Endometrium (tissue), 2 donors: ENCODE results near the gene ARMCX5.

Experiments used
- FAIRE-seq: peaks from 2 replicates; lab custom pipeline; 2012; peaks lifted over from hg19 to GRCh38; lab: Jason Lieb, UNC
- donor health status: control.
- donor health status: control.

ARMCX5 gene

DNA sequence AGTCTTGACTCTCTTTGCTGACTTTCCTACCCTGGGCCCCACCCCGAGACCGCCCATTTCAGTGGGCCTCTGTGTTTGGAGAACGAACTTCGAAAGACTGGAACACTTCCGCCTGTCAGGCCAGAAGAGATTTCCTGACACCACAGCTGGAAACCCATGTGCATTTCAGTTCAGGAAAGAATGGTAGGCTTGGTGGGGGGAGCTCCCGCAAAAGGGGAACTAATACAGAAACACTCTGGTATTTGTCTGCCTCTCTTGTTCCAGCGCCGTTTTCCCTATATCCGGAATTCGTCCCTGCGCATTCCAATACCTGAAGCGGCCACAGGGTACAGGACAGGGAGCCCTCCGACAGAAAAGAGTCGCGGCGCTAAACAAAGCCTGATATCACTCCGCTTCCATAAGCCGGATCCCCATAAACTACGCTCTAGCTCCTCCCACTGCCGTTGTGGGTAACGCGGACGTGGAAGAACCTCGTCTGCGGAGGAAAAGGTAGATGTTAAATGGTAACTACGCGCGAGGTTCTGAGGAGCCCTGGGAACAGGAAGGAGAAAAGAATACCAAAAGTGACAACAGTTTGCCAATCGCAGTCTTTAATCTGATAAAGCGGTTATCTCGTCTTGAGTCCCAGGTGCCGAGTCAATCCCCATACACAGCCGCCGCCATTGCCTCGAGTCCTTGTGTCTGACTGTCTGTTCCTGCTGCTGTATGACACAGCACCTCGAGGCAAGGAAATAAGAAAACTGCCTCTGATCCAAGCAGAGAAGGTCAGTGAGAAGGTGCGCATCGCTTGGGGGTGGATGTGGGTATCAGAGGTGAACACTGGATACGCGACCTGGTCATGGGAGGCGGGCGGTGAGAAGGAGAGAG is at the start of gene ARMCX5:
Gene ARMCX5 (plus strand): TSS at position 432 of the 867 bp plus-strand sequence. CDS start 2,627 bp downstream, outside the sequence.
- FAIRE-seq, result no peak

DNA sequence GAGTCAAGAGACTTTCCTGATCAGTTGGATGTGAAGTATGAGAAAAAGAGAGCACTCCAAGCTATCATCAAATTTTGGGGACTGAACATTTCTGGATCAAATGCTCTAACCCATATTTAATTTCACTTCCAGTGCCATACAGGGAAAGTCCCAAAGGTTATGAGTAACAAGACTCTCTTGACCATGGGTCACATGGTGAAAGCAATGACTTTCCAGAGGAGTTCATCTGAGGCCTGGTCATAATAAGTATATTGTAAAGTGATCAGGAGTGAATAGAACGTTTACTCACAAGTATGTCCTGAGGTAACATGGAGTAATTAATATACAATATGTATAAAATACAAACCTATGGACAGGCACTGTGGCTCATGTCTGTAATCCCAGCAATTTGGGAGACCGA is 40.7 kb upstream of the ARMCX5 start:
- FAIRE-seq, result no peak

DNA sequence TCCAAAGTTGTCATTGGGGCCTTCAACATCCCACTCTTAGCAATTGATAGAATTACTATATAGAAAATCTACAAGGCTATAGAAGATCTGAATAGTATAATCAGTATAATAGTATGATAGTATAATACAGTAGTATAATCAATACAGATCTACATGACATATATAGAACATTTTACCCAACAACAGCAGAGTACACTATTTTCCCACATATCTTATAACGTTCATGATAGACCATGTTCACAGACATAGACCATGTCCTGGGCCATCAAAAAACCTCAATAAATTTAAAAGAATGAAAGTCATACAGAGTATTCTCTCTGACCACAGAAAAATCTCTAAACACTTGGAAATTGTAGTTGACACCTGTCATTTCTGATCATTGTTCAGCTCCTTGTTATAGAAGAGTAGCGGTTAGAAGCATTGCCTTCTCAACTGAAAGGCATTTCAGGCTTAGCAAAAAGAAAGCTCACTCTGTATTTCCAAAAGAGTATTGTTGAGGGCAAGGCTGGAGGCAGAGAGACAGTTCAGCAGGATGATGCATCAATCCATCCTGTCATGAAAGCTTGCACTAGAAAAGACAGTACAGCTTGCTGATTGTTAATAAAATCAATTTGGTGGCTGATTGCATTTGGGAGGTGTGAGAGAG is 38.8 kb upstream of the ARMCX5 start:
- FAIRE-seq, result no peak

DNA sequence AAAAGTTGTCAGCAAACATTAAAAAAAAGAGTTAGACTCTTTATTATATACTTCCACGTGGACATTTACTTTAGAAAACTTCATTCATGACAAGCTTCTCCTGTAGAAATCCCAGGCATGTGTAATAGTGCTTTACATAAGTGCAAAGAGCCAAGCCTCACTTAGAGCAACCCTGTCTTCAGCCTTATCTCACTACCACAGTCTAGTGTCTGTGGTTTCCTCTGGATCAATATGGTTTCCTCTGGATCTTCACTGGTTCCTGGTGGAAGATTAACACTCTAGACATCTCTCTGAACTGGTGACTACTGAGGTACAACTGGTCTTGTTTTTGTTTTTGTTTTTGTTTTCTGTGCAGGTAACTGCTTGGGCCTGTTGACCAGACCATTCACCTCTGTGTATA is 18.4 kb upstream of the ARMCX5 start:
- no peak for FAIRE-seq

DNA sequence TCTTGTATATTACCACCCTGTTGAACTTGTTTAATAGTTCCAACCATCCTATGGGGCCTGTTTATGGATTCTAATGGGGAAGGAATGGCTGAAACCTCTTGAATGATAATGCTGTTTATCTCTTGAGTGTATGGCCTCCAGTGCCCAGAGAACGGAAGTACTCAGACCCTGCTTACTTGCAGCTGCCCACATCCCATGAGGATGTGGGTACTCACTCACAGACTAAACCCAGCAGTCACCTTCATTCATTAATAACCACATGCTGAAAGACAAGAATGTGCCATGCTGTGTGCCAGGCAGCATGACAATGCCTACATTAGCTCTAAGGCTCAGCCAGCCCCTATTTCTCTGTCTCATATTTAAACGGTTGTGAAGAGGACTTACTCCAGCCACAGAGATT is 5.9 kb upstream of the ARMCX5 start:
- no peak for FAIRE-seq

DNA sequence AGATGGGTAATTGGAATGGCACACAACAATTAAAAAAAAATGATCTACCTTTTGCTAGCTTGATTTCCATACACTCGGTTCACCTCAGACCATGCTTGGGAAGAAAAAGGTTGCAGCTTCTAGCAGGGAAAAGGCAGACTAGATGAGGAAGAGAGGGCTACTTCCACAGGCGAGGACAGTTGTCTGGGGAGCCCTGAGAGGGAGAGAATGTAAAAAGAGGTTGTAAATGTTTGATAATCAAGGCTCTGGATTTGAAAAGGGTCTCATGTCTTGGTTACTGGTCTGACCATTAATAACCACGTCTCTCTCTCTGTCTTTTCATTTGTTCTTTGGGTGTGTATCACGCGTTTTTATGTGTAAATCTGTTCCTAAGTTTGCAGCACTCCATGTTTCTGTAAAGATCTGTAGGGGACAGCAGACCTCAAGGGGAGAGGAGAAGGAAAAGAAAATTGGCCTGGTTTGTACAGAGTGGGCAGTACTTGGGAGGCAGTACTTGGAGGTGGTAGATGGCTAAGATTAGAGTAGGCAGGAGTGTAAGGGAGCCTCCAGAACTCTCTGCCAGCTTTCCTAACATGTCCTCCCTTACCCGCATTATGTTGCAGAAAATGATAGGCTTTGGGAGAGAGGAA is 750 bp downstream of the ARMCX5 start:
- no peak for FAIRE-seq

DNA sequence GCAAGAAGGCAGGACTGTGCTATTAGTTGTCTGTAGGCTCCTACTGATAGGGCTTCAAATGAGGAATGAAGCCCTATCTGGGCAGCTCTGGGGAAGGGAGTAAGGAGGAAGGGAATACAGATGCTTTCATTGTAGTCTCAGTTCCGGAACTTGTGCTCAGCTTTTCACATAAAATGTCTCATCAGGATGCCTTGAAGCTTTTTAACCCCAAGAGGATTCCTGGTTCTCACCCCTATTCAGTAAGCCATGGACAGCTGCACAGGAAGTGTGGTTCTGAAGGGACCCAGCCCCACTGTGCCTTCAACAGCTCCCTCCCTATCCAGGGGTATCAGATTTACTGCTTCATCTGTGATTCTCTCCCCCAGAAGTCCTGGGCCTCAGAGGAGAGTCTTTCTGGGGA is 5.0 kb downstream of the ARMCX5 start:
- FAIRE-seq, result no peak

DNA sequence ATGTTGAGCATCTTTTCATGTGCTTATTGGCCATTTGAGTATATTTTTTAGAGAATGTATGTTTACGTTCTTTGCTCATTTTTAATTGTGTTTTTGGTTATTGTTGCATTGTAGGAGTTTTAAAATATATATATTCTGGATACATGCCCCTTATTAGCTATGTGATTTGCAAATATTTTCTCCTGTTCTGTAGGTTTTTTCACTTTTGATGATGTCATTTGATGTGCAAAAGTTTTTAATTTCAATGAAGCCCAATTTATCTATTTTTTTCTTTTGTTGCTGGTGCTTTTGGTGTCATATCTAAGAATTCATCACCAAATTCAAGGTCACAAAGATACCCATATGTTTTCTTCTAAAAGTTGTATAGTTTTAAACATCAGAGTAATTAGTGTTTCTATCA is 6.8 kb downstream of the ARMCX5 start:
- no peak for FAIRE-seq

DNA sequence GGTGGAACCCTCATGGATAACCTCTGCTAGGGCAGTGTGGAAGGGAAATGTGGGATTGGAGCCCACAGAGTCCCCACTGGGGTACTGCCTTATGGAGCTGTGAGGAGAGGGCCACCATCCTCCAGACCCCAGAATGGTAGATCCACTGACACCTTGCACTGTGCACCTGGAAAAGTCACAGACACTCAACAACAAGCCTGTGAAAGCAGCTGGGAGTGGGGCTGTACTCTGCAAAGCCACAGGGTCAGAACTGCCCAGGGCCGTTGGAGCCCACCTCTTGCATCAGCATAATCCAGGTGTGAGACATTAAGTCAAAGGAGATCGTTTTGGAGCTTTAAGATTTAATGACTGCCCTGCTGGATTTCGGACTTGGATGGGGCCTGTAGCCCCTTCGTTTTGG is 11.6 kb downstream of the ARMCX5 start:
- FAIRE-seq, result no peak

DNA sequence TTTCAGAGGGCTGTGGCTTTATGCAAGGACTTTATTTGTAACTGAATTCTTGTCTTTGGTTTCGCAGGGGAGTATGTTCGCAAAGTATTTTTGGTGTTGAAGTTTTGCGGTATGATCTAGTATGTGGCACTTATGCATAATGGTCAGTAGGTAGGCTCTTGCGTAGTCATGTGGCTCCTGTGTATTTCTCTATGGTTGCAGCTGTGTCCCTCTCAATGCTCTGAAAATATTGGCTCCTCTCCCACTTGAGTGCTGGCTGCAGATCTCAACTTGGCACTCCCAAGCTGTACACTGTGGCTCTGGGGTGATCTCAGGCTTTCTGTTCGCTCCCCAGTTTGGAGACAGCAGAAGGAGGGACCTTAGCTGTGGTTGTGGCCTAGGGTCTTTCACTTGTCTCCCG is 24.8 kb downstream of the ARMCX5 start:
- no peak for FAIRE-seq

DNA sequence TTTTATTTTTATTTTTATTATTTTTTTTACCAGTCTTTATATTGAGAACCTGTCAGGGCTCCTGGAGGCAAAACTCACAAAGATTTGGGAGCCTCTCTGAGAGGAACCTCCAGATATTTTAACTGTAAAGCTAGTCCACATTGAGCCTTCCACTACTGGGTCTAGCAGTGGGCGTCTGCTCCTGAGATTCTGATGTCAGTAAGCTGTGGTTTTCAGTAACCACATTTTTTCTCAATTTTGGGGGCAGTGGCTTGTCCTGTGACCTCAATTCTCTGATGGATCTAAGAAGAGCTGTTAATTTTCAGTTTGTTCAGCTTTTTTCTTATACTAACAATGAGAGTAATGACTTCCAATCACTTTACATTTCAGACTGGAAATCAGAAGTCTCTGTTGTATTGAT is 28.3 kb downstream of the ARMCX5 start:
- FAIRE-seq, result no peak

DNA sequence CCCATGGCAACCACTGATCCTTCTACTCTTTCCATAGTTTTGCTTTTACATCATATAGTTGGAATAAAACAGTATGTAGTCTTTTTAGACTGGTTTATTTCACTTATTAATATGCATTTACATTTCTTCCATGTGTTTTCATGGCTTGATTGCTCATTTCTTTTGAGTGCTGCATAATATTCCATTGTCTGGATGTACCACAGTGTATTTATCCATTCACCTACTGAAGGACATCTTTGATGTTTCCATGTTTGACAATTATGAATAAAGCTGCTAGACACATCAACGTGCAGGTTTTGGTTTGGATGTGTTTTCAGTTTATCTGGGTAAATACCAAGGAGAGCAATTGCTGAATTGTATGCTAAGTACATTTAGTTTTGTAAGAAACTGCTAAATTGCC is 38.2 kb downstream of the ARMCX5 start:
- FAIRE-seq, result no peak

DNA sequence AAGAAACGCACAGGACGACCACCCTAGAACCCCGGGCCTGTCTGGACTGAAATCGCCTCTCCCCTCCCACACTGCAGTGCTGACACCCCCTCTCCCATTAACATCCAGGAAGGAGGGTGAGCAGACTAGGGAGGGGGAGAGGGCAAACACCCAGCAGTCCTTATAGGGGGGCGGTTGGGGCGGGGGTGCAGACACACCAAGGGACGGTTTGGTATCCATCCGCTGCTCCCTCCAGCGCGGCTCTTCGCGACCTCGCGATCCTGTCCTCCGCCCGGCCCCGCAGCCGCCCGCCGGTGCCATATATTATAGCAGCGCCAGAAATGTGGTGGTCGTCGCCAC is 51.6 kb downstream of the ARMCX5 start:
- FAIRE-seq, result no peak

DNA sequence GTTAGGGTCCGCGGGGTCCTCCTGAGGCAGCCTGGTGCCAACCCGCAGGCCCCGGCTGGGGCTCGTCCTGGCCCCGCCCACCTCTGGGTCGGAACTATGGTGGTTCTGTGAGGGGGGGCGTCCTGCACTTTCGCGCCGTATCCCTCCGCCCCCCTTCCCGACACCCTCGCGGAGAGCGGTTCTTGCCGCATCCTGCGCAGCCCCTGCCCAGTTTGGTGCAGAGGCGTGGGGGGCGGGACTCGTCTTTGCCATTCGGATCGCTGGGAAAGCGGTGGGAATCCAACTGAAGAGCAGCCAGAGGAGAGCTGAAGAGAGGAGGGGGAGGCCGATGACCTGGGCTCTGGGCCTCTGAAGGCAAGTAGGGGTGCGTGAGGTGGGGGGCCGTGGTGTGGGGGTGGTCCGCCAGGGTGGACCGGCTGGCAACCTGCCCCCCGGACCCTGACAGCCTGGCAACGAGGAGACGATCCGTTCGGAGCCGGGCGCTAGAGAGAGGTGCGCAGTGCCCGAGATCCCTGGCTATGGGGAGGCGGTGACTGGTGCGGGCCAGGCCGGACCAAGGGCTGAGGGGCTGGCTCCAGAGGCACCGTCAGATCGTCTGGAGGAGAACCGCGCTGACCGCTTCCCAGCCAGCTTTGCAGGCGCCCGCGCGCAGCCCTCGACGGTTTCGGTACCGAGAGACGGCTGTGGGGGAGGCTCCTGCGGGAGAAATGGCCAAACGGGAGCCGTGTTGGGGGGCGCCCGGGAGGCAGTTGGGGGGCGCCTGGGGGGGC is 52.1 kb downstream of the ARMCX5 start, which contains the start of gene GPRASP1:
Gene GPRASP1 (plus strand): TSS at position 242 of the 770 bp plus-strand sequence. CDS start 2,431 bp downstream, outside the sequence.
- FAIRE-seq, result no peak

DNA sequence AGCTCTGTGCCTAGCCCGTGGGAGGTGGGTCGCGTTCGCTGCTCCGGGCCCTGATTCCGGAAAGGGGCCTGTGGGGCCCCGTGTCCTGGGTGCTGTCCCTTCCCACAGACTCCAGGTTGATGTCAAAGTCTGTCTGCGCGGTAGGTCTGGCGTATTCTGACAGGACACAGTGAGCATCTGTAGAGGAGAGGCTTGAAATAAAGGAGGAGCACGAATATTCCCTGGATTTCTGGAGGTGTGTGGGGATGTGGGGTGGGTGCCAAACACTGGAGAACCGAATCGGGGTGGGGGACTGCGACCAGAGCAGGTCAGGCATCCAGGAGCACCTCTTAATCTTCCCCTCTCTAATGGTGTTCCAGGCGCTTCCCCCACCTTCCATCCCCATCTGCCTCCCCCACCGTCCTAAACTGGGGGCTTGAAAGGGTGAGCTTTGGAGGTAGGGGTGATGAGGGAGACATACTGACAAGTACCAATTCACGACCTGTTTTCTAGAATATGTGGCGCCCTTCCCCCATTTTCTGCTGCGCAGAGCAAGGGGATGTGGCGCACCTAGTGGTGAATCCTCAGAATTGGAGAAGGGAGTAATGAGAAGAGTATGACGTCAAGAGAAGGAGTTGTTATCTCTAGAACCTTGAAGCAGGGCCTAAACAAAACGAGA is 52.8 kb downstream of the ARMCX5 start:
- FAIRE-seq, result no peak
